Measurements from ENCODE around the gene ABHD3. TPM values are rescaled to one million over a fixed set of nuclear protein-coding genes. Genes with fewer than 3 reads are reported as not detected.

The ABHD3 gene
- total and polyA plus RNA-seq, 2 of the 8 experiments (the other 6 are each of a cell fraction or from before 2014, with no cell fraction given) = 8.4 to 12.1 TPM

DNA sequence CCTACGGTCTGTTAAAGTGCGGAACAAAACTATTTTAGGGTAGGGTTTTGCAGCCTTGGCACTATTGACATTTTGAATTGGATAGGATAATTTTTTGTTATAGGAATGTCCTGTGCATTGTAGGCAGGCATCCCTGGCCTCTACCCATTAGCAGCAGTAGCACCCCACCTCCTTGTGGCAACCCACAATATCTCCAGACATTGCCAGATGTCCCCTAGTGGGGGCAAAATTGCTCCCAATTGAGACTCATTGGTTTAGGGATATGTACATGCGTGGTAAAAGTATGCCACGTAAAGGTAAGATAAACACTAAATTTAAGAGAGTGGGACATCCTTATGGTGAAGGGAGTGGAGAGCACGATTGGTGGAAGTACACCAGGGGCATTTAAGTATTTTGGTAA lies 40.7 kb upstream of the ABHD3 start:
- H3K14ac ChIP-seq (ENCODE audit: insufficient read length) = no peak overlapping the region
- no peak overlapping the region for H2BK5ac ChIP-seq (ENCODE audit: low read depth, low read length)
- H3K9ac ChIP-seq (replicated peaks in 1 of 4; ENCODE audit: extremely low read depth in 1 of 4, low read depth in 3 of 4, low read length in 3 of 4) = peak overlapping the region in 1 of 4 experiments; percentile 1; a peak in 1 of 7 replicates
- peaks cover 6% of the 10 kb centered on the region; the same call in 1 of the 2 replicates for H3K23me2 ChIP-seq (ENCODE audit: low read depth, low read length)
- 92% methylated on average over 5 of the region's 5 CpGs; no CpG with 5 or more reads in 1 of the 2 experiments for WGBS, 2 experiments (ENCODE audit: extremely low coverage in 1 of 2, insufficient coverage in 1 of 2, insufficient read length in 1 of 2, insufficient replicate concordance in 2 of 2, low coverage in 1 of 2, low lambda C conversion rate in 2 of 2, missing lambda C conversion rate in 1 of 2)
- H3K4me2 ChIP-seq (ENCODE audit: insufficient read depth in 1 of 2, low read depth in 2 of 2, low read length in 2 of 2) = no peak overlapping the region
- no peak overlapping the region for H2BK120ac ChIP-seq (replicated peaks; ENCODE audit: low read depth, low read length)
- H3K4me3 ChIP-seq (ENCODE audit: extremely low read depth in 1 of 4, insufficient read depth in 2 of 4, low read depth in 3 of 4, low read length in 4 of 4) = no peak overlapping the region
- no peak overlapping the region for H2BK20ac ChIP-seq (ENCODE audit: low read length)
- H3K36me3 ChIP-seq (ENCODE audit: control insufficient read depth in 2 of 4, insufficient read depth in 4 of 4, low read length in 3 of 4) = no peaks in the 10 kb centered on the region
- H4K91ac ChIP-seq (replicated peaks; ENCODE audit: insufficient read length, low read length) = no peak overlapping the region
- no peak overlapping the region for H3K18ac ChIP-seq (ENCODE audit: extremely low read depth, low read length)
- peaks cover 0 to 12% (median under 1%) of the 10 kb centered on the region in 4 experiments; a peak in 3 of 7 replicates for H3K4me1 ChIP-seq (replicated peaks in 1 of 4; ENCODE audit: control insufficient read depth in 3 of 4, insufficient read depth in 4 of 4, low read length in 3 of 4)
- H2BK15ac ChIP-seq (ENCODE audit: low read length) = no peak overlapping the region
- H3K23ac ChIP-seq (ENCODE audit: insufficient read length) = no peak overlapping the region
- H2AK5ac ChIP-seq (ENCODE audit: low read depth, low read length) = no peak overlapping the region
- no peak overlapping the region for H4K8ac ChIP-seq (ENCODE audit: extremely low read depth, insufficient read depth, low read length)
- no peak overlapping the region for H3K56ac ChIP-seq (replicated peaks; ENCODE audit: insufficient read length, low read depth, low read length)
- no peaks in the 10 kb centered on the region for H3K27me3 ChIP-seq (replicated peaks in 1 of 4; ENCODE audit: control insufficient read depth in 3 of 4, extremely low read depth in 1 of 4, insufficient read depth in 3 of 4, low read length in 3 of 4)
- no peak overlapping the region for H2AFZ ChIP-seq (ENCODE audit: low read length)
- peaks cover 15 to 87% of the 10 kb centered on the region in 2 experiments for H3K79me2 ChIP-seq (ENCODE audit: control insufficient read depth in 1 of 2, insufficient read depth in 2 of 2, low read length in 2 of 2)
- H3K27ac ChIP-seq (ENCODE audit: low read depth, low read length) = no peak overlapping the region
- CTCF ChIA-PET (ENCODE audit: partially characterized antibody) = no interaction called here
- peaks cover 4% of the 10 kb centered on the region; the same call in 1 of the 2 replicates for H3K79me1 ChIP-seq (ENCODE audit: low read depth, low read length)
- FAIRE-seq (no peak), DNase-seq (ENCODE audit: low read depth in 1 of 2, low spot score in 2 of 2) (no peak)
- POLR2A ChIA-PET (ENCODE audit: partially characterized antibody) = no interaction called here
- no peak overlapping the region for H3K4ac ChIP-seq (replicated peaks; ENCODE audit: insufficient read length, low read depth, low read length)
- H2BK12ac ChIP-seq (ENCODE audit: low read depth, low read length) = no peak overlapping the region
- no peaks in the 10 kb centered on the region for H3K9me3 ChIP-seq (ENCODE audit: insufficient read depth in 2 of 2, low read depth in 1 of 2, low read length in 1 of 2)
- peaks cover 26% of the 10 kb centered on the region in 2 experiments for H4K20me1 ChIP-seq (replicated peaks in 1 of 2; ENCODE audit: control insufficient read depth in 1 of 2, insufficient read depth in 2 of 2, low read length in 2 of 2)
- no peak overlapping the region for H4K5ac ChIP-seq (ENCODE audit: insufficient read length, low read depth, low read length)
- TF ChIP-seq, protein P1, sequence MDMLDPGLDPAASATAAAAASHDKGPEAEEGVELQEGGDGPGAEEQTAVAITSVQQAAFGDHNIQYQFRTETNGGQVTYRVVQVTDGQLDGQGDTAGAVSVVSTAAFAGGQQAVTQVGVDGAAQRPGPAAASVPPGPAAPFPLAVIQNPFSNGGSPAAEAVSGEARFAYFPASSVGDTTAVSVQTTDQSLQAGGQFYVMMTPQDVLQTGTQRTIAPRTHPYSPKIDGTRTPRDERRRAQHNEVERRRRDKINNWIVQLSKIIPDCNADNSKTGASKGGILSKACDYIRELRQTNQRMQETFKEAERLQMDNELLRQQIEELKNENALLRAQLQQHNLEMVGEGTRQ (IDR thresholded peaks at IDR 0.05; ENCODE audit: low read length) = no peak
- no peak for TF ChIP-seq SRF (IDR thresholded peaks at IDR 0.05; ENCODE audit: low read depth, low read length)

Data from H1 (cell line).